K562 treated with DMSO at 1 percent for 4 hours (cell line): ENCODE data around the gene FXYD2. TPM values are rescaled to one million over a fixed set of nuclear protein-coding genes. Genes with fewer than 3 reads are reported as not detected.

Source experiments
- total RNA-seq: library from RNA; unstranded; fragments of 300-600 nt; gene quantifications from 2 replicates; pipeline ENCODE4 v1.2.3, GENCODE V29; 2022; ENCODE audit not compliant: insufficient read depth

The FXYD2 gene
- total RNA-seq = not detected in 2 replicates

GRCh38 chr11:117824571-117825537 is at the start of gene FXYD2:
TSS of gene FXYD2 (minus strand) at chr11:117824744. CDS start at chr11:117824678, 66 bp downstream.

GRCh38 chr11:117796872-117797529 is 27.5 kb downstream of the FXYD2 start, which contains the start of gene DSCAML1:
TSS of gene DSCAML1 (minus strand) at chr11:117797216. CDS start at chr11:117797079, 137 bp downstream.

Other genes starting within 250 kb of the FXYD2 start
- gene DSCAML1, start 27.5 kb downstream of the FXYD2 start, total RNA-seq = not detected in 2 replicates
- gene FXYD6, start 51.9 kb upstream of the FXYD2 start, total RNA-seq = not detected in 2 replicates
- gene TMPRSS13, start 104.7 kb upstream of the FXYD2 start, total RNA-seq = 1.8 TPM in 1 of 2 replicates, not detected in the other
- 12.6 and 15.3 TPM in 2 replicates for gene IL10RA, start 161.7 kb upstream of the FXYD2 start, total RNA-seq